Measurements from ENCODE around the gene CGB3.

GRCh38 chr19:48989701-48990291 lies 34.3 kb downstream of the CGB3 start:
- no peak for TF ChIP-seq POLR2AphosphoS5 (IDR thresholded peaks at IDR 0.05; ENCODE audit: low read depth)
- TF ChIP-seq, protein P1, sequence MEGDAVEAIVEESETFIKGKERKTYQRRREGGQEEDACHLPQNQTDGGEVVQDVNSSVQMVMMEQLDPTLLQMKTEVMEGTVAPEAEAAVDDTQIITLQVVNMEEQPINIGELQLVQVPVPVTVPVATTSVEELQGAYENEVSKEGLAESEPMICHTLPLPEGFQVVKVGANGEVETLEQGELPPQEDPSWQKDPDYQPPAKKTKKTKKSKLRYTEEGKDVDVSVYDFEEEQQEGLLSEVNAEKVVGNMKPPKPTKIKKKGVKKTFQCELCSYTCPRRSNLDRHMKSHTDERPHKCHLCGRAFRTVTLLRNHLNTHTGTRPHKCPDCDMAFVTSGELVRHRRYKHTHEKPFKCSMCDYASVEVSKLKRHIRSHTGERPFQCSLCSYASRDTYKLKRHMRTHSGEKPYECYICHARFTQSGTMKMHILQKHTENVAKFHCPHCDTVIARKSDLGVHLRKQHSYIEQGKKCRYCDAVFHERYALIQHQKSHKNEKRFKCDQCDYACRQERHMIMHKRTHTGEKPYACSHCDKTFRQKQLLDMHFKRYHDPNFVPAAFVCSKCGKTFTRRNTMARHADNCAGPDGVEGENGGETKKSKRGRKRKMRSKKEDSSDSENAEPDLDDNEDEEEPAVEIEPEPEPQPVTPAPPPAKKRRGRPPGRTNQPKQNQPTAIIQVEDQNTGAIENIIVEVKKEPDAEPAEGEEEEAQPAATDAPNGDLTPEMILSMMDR (IDR thresholded peaks at IDR 0.05; ENCODE audit: insufficient read depth, low read length), result no peak
- TF ChIP-seq, protein P2, sequence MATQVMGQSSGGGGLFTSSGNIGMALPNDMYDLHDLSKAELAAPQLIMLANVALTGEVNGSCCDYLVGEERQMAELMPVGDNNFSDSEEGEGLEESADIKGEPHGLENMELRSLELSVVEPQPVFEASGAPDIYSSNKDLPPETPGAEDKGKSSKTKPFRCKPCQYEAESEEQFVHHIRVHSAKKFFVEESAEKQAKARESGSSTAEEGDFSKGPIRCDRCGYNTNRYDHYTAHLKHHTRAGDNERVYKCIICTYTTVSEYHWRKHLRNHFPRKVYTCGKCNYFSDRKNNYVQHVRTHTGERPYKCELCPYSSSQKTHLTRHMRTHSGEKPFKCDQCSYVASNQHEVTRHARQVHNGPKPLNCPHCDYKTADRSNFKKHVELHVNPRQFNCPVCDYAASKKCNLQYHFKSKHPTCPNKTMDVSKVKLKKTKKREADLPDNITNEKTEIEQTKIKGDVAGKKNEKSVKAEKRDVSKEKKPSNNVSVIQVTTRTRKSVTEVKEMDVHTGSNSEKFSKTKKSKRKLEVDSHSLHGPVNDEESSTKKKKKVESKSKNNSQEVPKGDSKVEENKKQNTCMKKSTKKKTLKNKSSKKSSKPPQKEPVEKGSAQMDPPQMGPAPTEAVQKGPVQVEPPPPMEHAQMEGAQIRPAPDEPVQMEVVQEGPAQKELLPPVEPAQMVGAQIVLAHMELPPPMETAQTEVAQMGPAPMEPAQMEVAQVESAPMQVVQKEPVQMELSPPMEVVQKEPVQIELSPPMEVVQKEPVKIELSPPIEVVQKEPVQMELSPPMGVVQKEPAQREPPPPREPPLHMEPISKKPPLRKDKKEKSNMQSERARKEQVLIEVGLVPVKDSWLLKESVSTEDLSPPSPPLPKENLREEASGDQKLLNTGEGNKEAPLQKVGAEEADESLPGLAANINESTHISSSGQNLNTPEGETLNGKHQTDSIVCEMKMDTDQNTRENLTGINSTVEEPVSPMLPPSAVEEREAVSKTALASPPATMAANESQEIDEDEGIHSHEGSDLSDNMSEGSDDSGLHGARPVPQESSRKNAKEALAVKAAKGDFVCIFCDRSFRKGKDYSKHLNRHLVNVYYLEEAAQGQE (IDR thresholded peaks at IDR 0.05; ENCODE audit: insufficient replicate concordance, low read depth), result no peak
- TF ChIP-seq GABPA (IDR thresholded peaks at IDR 0.05; ENCODE audit: low read depth), result no peak
